ENCODE results near the gene GRXCR1.

Gene GRXCR1

GRCh38 chr4:42892413-42892812 is at the start of gene GRXCR1:
TSS of gene GRXCR1 (plus strand) at chr4:42892713. CDS start at chr4:42893267, 554 bp downstream.
- no peak for FAIRE-seq

GRCh38 chr4:42843694-42844093 is 48.8 kb upstream of the GRXCR1 start:
- DNase-seq (ENCODE audit: low spot score) (no peak), FAIRE-seq (no peak)

More at GRCh38 chr4:42892413-42892812, at the start of gene GRXCR1:
- DNase-seq (ENCODE audit: low spot score) = no peak

- no peak for DNase-seq (ENCODE audit: low spot score)
Measured at GRCh38 chr4:42844422-42845070, 48.0 kb upstream of the GRXCR1 start.

GRCh38 chr4:42845586-42845985 is 46.9 kb upstream of the GRXCR1 start:
- no peak for DNase-seq (ENCODE audit: low spot score)

More at GRCh38 chr4:42844422-42845070, 48.0 kb upstream of the GRXCR1 start:
- FAIRE-seq = no peak

GRCh38 chr4:42855779-42856178 is 36.7 kb upstream of the GRXCR1 start:
- no peak for DNase-seq (ENCODE audit: low spot score)
- FAIRE-seq = no peak

More at GRCh38 chr4:42845586-42845985, 46.9 kb upstream of the GRXCR1 start:
- no peak for FAIRE-seq

GRCh38 chr4:42865572-42866189 is 26.8 kb upstream of the GRXCR1 start:
- FAIRE-seq = no peak
- peak; percentile 48 for DNase-seq (ENCODE audit: low spot score)

- FAIRE-seq (no peak), DNase-seq (ENCODE audit: low spot score) (no peak)
Measured at GRCh38 chr4:42871261-42871660, 21.3 kb upstream of the GRXCR1 start.

- DNase-seq (ENCODE audit: low spot score) (no peak), FAIRE-seq (no peak)
Measured at GRCh38 chr4:42871671-42872290, 20.7 kb upstream of the GRXCR1 start.

- DNase-seq (ENCODE audit: low spot score) = no peak
- no peak for FAIRE-seq
Measured at GRCh38 chr4:42878863-42879262, 13.7 kb upstream of the GRXCR1 start.

- FAIRE-seq = no peak
Measured at GRCh38 chr4:42881253-42881652, 11.3 kb upstream of the GRXCR1 start.

GRCh38 chr4:42891644-42892043 is 869 bp upstream of the GRXCR1 start:
- DNase-seq (ENCODE audit: low spot score) = no peak
- no peak for FAIRE-seq

More at GRCh38 chr4:42881253-42881652, 11.3 kb upstream of the GRXCR1 start:
- DNase-seq (ENCODE audit: low spot score) = no peak

- FAIRE-seq (no peak), DNase-seq (ENCODE audit: low spot score) (no peak)
Measured at GRCh38 chr4:42895452-42895851, 2.9 kb downstream of the GRXCR1 start.

GRCh38 chr4:42904986-42905385 is 12.5 kb downstream of the GRXCR1 start:
- no peak for DNase-seq (ENCODE audit: low spot score)
- FAIRE-seq = no peak

GRCh38 chr4:42905591-42905990 is 13.1 kb downstream of the GRXCR1 start:
- FAIRE-seq = no peak
- DNase-seq (ENCODE audit: low spot score) = no peak

- DNase-seq (ENCODE audit: low spot score) (no peak), FAIRE-seq (no peak)
Measured at GRCh38 chr4:42906341-42906740, 13.8 kb downstream of the GRXCR1 start.

GRCh38 chr4:42906891-42907759 is 14.6 kb downstream of the GRXCR1 start:
- FAIRE-seq = peak; percentile 9
- peak; percentile 56 for DNase-seq (ENCODE audit: low spot score)

- FAIRE-seq (no peak), DNase-seq (ENCODE audit: low spot score) (no peak)
Measured at GRCh38 chr4:42910459-42910858, 17.9 kb downstream of the GRXCR1 start.

- DNase-seq (ENCODE audit: low spot score) (no peak), FAIRE-seq (no peak)
Measured at GRCh38 chr4:42914937-42915336, 22.4 kb downstream of the GRXCR1 start.

GRCh38 chr4:42915484-42915883 is 23.0 kb downstream of the GRXCR1 start:
- FAIRE-seq (no peak), DNase-seq (ENCODE audit: low spot score) (no peak)

- FAIRE-seq (no peak), DNase-seq (ENCODE audit: low spot score) (no peak)
Measured at GRCh38 chr4:42917296-42917695, 24.8 kb downstream of the GRXCR1 start.

GRCh38 chr4:42923431-42923830 is 30.9 kb downstream of the GRXCR1 start:
- FAIRE-seq (no peak), DNase-seq (ENCODE audit: low spot score) (no peak)

GRCh38 chr4:42925921-42926320 is 33.4 kb downstream of the GRXCR1 start:
- DNase-seq (ENCODE audit: low spot score) = no peak
- no peak for FAIRE-seq
